ENCODE results near the gene CNTNAP2.

Gene CNTNAP2

GRCh38 chr7:146772601-146773000 is 656.0 kb downstream of the CNTNAP2 start:
- no peak for DNase-seq (ENCODE audit: low read depth)

- DNase-seq (ENCODE audit: low read depth), result no peak
Observed at GRCh38 chr7:146773506-146773905, 656.9 kb downstream of the CNTNAP2 start.

DNA sequence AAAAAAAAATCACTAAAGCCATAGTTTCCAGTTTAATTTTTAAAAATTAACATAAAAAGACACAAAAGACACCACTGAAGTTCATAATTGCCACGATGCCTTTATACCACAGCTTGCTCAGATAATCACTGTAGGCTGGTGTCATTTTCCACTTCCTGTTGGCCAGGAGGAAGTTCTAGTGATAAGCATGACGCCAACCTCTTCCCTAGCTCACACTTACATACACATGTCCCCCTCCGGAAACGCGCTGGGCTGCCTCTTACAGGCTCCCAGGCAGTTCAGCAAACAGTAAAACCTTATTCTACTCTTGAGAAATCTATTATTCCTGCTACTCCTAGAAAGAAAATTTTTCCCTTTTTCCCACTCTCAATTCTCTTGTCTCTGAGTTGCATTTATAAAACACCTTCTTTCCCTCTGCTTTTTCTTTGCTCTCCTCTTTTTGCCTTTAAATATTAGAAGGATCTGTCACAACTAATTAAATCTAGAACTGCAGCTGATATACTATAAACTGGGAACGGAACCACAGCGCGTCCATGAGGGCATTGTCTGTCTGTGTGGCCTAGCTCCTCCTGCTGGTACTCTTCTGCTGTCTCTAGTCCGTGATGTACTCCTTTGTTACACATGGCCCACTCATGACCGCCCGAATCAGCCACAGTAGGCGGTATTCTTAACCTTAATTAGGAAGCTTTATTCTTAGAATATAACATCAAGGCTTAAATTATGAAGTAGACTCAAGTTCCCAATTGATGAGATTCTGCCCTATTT is 664.9 kb downstream of the CNTNAP2 start:
- no peak for DNase-seq (ENCODE audit: low read depth)

DNA sequence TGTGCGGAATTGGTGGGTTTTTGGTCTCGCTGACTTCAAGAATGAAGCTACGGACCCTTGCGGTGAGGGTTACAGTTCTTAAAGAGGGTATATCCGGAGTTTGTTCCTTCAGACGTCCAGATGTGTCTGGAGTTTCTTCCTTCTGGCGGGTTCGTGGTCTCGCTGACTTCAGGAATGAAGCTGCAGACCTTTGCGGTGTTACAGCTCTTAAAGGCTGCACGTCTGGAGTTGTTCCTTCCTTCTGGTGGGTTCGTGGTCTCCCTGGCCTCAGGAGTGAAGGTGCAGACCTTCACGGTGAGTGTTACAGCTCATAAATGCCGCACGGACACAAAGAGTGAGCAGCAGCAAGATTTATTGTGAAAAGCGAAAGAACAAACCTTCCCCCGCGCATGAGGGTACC is 670.7 kb downstream of the CNTNAP2 start:
- DNase-seq (ENCODE audit: low read depth), result no peak

GRCh38 chr7:146788008-146788407 is 671.4 kb downstream of the CNTNAP2 start:
- DNase-seq (ENCODE audit: low read depth), result no peak

DNA sequence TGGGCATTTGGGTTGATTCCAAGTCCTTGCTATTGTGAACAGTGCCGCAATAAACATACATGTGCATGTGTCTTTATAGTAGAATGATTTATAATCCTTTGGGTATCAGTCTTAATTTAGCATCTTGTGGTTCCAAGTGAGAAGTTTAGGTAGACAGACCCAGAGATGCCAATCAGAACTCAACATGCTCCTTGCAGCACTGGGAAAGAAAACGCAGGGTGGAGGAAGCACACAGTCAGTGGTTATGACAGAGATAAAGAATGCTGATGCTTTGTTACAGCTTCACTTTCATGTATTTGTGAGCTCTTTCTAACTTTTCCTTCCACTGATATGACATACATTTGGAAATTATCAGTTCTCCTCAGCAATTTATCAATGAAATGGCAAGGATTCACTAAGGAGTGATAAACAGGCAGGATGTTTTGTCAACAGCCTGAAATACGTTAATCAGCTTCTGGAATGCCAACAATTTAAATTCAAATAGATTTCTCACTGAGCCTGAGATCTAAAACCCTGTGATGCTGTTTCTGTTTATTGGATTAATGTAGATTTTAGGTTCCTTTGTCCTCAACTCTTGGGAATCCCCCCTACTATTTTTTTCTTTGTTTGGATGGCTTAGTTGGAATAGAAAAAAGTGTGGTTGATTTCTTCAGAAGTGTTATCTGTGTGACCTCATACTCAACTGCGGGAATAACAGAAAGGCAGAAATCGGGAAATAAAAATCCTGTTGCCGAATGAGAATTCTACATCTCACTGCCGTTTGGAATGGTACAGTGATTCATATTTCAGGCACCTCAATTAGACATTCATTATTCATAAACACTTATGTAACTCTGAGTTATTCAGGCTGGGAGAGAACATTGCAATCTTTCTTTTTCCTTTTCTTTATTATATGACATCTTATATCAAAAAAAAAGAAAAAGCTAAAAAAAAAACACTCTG is 675.0 kb downstream of the CNTNAP2 start:
- no peak for DNase-seq (ENCODE audit: low read depth)

DNA sequence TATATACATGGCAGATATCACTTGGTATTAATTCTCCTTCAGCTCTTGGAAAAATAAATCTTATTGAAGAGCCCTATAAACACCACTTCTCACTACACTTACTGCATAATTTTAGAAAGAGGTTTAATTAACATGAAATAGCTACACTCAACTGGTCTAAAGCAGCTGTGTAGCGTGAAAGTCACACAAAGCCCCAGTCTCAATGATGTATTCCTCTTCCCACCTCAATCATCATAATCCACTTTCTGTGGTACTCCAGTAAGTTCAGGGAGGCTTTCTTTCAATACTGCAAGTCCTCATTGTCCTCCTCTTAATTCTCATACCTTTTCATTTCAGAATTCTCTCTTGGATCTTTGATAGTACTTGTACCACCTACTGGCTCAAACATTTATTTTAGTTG is 688.0 kb downstream of the CNTNAP2 start:
- no peak for DNase-seq (ENCODE audit: low read depth)

- DNase-seq (ENCODE audit: low read depth), result no peak
Observed at GRCh38 chr7:146805082-146805481, 688.5 kb downstream of the CNTNAP2 start.

DNA sequence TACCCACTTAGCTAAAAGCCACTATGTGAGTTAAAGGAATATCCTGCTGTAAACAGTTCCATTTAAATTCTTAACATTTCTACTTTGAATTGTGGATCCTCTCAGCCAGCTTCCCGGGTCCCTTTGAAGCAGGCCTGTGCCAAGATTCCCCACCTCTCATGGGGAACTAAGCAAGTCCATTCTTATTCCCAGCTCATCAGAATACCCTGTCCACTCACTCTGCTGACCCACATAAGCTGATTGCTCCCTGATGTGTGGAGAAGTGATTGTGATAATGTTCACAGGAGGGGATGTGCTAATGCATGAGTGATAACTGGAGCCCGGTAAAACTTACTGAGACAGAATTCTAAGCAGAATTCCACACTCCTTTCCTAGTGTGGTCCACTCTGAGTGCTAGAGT is 709.7 kb downstream of the CNTNAP2 start:
- no peak for DNase-seq (ENCODE audit: low read depth)

DNA sequence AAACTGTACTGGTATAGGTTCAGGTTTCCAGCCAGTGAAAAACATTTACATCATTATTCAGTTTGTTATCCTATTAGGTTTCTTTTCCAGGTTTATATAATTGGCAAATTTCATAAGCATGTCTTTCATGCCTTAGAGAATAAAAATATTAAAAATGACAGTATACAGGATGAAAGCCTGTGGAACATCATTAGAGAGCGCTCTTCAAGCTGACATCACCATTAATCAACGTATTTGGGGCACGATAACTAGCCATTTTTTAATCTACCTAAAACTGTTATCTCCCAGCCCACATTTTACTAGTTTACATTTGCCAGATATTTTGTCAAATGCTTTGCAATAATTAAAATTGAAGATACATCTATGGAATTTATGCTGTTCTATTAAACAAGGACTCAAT is 714.1 kb downstream of the CNTNAP2 start:
- DNase-seq (ENCODE audit: low read depth), result no peak

DNA sequence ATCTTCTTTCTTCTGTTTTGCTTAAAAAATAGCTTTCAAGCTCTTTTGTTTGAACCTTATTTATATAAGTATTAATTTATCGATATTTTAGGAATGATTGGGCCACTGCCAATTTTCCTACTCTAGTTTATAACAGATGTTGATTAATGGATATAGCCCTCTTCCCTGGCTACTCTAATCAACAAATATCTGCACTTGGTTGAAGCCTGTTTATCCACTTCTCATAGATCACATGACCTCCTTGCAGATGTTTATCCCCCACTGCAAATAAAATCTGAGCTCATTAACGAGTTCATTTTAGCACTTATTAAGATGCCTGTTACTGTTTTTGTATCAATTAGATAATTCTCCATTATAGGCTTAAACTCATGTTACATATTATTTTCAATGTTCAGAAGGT is 715.3 kb downstream of the CNTNAP2 start:
- DNase-seq (ENCODE audit: low read depth), result no peak

- no peak for DNase-seq (ENCODE audit: low read depth)
Observed at GRCh38 chr7:146844405-146844804, 727.8 kb downstream of the CNTNAP2 start.

GRCh38 chr7:146858690-146859089 is 742.1 kb downstream of the CNTNAP2 start:
- no peak for DNase-seq (ENCODE audit: low read depth)

DNA sequence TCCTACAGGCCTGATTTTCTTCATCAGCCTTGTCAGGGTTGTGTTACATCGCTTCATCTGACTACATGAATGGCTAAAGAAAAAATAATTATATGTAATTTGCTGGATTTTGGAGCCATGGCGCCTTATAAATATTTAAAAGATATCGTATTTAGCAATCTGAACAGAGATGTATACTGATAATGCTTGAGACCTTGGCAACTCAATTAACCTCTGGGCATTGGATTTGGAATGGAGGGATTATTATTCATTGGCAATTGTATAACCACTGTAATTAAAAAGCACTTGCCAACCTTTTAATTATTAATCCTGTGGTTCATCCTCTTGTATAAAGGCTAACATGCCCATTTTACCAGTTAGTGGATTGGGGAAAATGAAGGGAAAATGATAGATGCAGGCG is 745.1 kb downstream of the CNTNAP2 start:
- no peak for DNase-seq (ENCODE audit: low read depth)

DNA sequence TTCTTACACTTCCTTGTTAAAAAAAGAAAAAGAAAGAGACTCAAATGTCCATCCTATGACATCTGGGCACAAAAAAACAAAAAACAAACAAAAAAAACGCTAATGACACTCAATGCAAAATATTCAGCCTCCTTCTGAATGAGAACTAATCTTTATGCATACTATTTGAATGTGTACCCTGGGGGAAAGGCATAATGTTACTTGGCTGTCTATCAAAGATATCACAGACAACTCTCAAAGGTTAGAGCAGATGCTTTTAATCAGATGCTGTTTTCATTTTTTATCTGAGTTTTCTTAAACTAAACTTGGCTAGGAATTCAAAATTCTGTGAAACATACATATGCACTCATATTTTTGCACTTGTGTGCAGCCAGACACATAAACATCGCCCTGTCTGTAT is 745.8 kb downstream of the CNTNAP2 start:
- DNase-seq (ENCODE audit: low read depth), result no peak

GRCh38 chr7:146864644-146865043 is 748.0 kb downstream of the CNTNAP2 start:
- no peak for DNase-seq (ENCODE audit: low read depth)

GRCh38 chr7:146865696-146866095 is 749.1 kb downstream of the CNTNAP2 start:
- DNase-seq (ENCODE audit: low read depth), result no peak

DNA sequence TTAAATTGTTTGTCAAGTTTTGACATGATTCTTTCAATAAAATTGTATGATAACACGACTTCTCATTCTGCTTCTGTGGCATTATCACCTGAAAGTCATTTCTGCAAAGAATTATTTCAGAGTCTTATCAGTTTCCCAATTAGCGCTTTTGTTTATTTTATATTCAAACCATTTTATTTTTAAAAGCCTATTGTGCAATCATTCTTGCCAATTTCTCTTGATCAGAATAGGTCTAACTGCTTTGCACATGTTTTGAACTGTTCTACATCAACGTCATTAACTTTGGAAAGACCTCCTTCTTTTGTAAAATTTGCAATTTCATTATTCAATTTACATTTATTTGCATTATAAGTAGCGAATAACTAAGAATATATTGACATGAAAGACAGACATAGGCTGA is 758.1 kb downstream of the CNTNAP2 start:
- DNase-seq (ENCODE audit: low read depth), result no peak

- DNase-seq (ENCODE audit: low read depth), result no peak
Observed at GRCh38 chr7:146875237-146875785, 758.7 kb downstream of the CNTNAP2 start.

- DNase-seq (ENCODE audit: low read depth), result no peak
Observed at GRCh38 chr7:146875981-146876380, 759.4 kb downstream of the CNTNAP2 start.

DNA sequence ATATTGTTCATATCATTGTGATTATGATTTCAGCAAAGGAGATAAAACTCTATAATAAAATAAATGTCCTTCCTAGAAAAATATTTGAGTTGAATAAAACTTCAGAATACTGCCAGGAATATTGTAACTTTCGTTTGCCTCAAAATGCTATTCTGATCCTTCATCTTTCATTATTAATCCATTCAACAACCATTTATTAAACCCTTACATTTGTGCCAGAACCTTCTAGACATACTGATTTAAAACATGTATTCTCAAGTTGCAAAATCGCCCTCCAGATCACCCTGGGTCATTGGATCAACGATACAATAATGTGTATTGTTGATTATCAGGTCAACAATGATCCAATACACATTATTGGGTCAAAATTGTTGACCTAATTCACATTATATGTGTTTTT is 759.8 kb downstream of the CNTNAP2 start:
- DNase-seq (ENCODE audit: low read depth), result no peak

GRCh38 chr7:146878901-146879300 is 762.3 kb downstream of the CNTNAP2 start:
- no peak for DNase-seq (ENCODE audit: low read depth)

DNA sequence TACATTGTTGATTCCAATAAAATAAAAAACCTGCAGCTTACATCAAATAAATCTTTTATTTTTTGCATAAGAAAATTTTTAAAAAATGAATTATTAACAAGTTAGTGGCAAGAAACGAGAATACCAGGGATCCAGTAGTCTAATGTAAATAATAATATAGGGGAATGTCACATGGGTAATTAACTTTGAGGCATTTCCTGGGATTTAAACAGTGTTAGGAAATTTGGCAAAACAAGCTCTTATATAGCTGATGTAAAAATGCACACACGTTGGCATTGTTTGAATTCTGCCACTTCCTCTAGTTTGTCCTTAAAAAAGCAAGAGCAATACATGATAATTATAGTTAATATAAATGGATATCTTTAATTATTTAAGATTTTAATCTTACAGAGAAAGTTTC is 768.6 kb downstream of the CNTNAP2 start:
- DNase-seq (ENCODE audit: low read depth), result no peak

Measured in EH (cell line).